Omental fat pad (tissue), 4 donors: ENCODE data around the gene GUK1. TPM values are rescaled to one million over a fixed set of nuclear protein-coding genes. Genes with fewer than 3 reads are reported as not detected.
"Not testable (repeated sequence)": the region's sequence is repeated elsewhere in the genome, so short reads cannot be mapped to it uniquely, and the experiment has no call there.

Experiments used
- ATAC-seq: fragments of 150-250 bp; one replicate; pipeline ENCODE4 v1.9.1; 2016; ENCODE audit warnings: mild to moderate bottlenecking, moderate library complexity; ENCODE audit not compliant: low FRiP score
- DNase-seq: peaks from one replicate; pipeline ENCODE4 v3.0.0-alpha.2; 2019; ENCODE audit warnings: low spot score
- small RNA-seq: library from RNA; depleted of rRNA; stranded (forward); fragments of <200 nt; gene quantifications from one replicate; pipeline ENCODE3, GENCODE V24; 2016
- total RNA-seq, 4 donors: library from RNA; depleted of rRNA; stranded (reverse); fragments of >200 nt; gene quantifications; one replicate each; pipeline ENCODE4 v1.1.0, GENCODE V29; 2016
- TF ChIP-seq, protein P1 (sequence below), 3 donors: fragments of 450-650 bp; IDR thresholded peaks; one replicate each; pipeline ENCODE4 v1.5.1; 2016 to 2017; ENCODE audit warnings: antibody characterized with exemption in 3 of 3, mild to moderate bottlenecking in 3 of 3, moderate library complexity in 2 of 3

The GUK1 gene
- total RNA-seq, 4 donors from 2014 or later = 285 to 404 (median 308) TPM

DNA sequence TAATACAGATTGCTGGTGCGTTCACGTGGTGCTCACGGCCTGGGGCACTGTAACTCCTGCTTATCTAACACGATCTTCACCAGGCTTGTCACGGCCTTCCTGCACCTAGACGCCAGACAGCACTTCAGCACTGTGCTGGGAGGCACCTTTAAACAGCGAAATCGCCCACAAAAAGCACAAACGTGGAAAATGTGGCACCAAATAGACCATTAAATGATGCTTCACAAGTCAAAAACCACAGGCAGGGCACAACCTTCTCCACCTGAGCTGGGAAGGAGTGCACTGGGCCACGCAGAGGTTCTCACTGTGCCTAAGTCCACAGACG, 45.5 kb downstream of the GUK1 start:
- TF ChIP-seq, protein P1, sequence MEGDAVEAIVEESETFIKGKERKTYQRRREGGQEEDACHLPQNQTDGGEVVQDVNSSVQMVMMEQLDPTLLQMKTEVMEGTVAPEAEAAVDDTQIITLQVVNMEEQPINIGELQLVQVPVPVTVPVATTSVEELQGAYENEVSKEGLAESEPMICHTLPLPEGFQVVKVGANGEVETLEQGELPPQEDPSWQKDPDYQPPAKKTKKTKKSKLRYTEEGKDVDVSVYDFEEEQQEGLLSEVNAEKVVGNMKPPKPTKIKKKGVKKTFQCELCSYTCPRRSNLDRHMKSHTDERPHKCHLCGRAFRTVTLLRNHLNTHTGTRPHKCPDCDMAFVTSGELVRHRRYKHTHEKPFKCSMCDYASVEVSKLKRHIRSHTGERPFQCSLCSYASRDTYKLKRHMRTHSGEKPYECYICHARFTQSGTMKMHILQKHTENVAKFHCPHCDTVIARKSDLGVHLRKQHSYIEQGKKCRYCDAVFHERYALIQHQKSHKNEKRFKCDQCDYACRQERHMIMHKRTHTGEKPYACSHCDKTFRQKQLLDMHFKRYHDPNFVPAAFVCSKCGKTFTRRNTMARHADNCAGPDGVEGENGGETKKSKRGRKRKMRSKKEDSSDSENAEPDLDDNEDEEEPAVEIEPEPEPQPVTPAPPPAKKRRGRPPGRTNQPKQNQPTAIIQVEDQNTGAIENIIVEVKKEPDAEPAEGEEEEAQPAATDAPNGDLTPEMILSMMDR (IDR thresholded peaks at IDR 0.05) = no peak
- ATAC-seq (no peak), DNase-seq (no peak)

DNA sequence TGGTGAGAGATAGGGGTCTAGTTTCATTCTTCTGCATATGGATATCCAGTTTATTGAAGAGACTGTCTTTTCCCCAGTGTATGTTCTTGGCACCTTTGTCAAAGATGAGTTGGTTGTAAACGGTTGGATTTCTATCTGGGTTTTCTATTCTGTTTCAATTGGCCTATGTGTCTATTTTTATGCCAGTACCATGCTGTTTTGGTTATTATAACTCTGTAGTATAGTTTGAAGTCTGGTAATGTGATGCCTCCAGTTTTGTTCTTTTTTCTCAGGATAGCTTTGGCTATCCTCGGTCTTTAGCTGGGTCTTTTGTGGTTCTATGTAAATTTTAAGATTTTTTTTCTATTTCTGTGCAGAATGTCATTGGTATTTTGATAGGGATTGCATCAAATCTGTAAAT, 48.2 kb downstream of the GUK1 start:
- ATAC-seq, DNase-seq: not testable (repeated sequence)

DNA sequence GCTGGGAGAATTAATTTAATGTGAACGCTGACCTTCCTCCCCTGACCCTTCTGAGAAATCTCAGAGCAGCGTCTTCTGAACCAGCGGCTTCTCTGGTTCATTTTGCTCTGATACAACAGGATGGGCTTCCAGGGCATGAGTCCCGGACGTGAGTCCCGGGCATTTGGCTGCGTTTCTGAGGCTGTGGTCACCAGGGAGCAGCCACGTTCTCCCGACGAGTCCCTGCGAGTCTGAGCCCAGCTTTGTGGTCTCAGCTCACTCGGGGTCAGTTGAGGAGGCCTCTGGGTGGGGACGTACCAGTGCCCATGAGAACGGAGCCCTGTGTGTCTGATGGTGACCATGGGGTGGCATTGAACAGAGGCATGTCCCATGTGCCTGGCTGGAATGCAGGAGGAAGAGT, 50.1 kb downstream of the GUK1 start:
- DNase-seq (no peak), ATAC-seq (no peak)
- TF ChIP-seq, protein P1 (IDR thresholded peaks at IDR 0.05) = no peak

DNA sequence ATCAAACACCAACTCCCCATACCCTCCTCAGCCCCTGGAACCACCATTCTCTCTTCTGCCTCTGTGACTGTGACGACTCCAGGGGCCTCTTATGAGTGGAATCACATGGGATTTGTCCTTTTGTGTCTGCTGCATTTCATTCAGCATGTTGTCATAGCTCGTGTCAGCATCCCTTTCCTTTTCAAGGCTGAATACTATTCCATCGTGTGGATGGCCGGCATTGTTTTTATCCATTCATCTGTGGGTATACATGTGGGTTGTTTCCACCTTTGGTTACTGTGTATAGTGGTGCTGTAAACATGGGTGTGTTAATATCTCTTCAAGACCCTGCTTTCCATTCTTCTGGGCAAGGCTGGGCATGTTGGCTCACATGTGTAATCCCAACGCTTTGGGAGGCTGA, 50.7 kb downstream of the GUK1 start:
- TF ChIP-seq, protein P1 (IDR thresholded peaks at IDR 0.05) = no peak
- no peak for ATAC-seq
- no peak for DNase-seq

DNA sequence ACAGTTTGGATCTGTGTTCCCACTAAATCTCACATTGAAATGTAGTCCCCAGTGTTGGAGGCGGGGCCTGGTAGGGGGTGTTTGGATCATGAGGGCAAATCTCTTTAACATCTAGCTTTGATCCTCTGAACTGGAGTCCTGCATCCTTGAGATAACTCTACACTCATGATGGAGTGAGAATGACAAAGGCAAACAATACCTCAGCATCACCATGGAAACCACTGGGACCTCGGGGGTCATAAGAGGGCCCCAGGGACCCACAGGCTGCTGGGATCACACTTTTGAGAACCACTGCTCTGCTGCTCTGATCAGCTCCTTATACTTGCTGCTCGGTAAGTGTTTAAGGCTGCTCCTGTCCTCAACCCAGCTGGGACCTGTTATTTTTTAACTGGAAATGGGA, 54.4 kb downstream of the GUK1 start:
- ATAC-seq (no peak), DNase-seq (no peak)
- TF ChIP-seq, protein P1 (IDR thresholded peaks at IDR 0.05) = no peak

DNA sequence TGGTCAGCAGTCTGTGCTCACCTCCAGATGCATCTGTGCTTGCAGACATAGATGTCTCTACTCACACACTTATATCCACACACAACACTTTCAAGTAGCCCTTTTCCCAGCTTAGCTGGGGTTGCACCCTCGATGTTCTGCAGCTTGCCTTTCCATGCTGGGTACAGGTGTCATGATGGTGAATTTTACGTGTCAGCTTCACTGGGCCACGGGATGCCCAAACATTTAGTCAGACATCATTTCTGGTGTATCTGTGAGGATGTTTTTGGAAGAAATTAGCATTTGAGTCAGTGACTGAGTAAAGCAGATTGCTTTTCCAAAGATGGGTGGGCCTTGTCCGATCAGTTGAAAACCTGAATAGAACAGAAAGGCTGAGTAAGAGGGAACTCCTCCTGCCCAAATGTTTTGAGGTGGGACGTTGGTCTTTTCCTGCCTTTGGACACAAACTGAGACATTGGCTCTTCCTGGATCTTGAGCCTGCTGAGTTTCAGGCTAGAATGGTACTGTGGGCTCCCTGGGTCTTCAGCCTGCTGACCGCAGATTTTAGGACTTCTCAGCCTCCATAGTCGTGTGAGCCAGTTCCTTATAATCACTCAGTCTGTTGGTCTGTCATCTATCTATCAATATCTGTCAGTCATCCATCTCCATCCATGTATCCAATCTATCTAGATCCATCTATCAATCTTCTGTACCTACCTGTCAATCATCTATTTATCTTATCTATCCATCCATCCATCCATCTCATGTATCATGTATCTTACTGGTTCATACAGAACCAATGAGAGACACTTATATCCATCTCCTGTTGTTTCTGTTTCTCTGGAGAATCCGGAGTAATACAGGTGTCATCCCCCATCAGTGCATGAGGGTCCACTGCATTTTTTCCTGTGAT, 55.1 kb downstream of the GUK1 start:
- TF ChIP-seq, protein P1 (IDR thresholded peaks at IDR 0.05) = no peak
- DNase-seq (no peak), ATAC-seq (no peak)

DNA sequence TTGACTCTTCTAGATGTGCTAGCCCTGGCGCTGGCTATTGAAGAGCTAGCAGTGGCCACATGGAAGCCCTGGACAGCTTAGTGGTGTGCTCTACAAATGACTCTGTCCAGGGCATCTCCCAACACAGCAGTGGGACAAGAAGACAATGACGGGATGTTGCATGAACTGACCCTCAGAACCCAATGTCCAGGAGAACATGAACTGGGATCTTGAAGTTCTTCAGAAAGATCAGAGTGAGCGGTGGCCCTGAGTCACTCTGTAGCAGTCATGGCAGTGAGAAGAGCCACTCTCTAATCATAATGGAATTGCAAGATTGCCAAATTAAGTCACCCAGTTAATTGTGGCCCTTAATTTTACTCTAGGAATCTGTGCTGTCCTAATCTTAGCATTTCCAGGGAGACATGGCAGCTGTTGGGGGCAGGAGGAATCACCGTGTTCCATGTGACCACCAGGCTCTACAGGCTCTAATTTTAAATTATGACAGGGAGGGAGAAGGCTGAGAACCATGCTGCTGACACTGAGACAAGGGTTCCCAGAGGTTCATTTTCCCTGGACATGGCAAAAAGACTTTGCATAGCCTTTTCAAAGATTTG, 57.6 kb downstream of the GUK1 start:
- DNase-seq (no peak), ATAC-seq (no peak)
- TF ChIP-seq, protein P1 (IDR thresholded peaks at IDR 0.05) = no peak

Small RNA genes lying within 50 kb of the gene (small RNA-seq; reads per million reads assigned to genes)
- not detected for gene AL359510.1

Other genes starting within 250 kb of the GUK1 start
- gene WNT9A, start 192.3 kb upstream of the GUK1 start, total RNA-seq = 10 to 100 TPM in 2 of 4 donors, 1 to 10 TPM in 2; 1.3 to 16.5 (median 5.8) TPM
- gene WNT3A, start 133.3 kb upstream of the GUK1 start, total RNA-seq = not detected
- 100 to 1,000 TPM; 273 to 440 (median 369) TPM for gene ARF1, start 57.6 kb upstream of the GUK1 start, total RNA-seq
- gene C1orf35, start 37.0 kb upstream of the GUK1 start, total RNA-seq = 10 to 100 TPM in 2 of 4 donors, 1 to 10 TPM in 2; 5.1 to 17.2 (median 8.8) TPM
- 10 to 100 TPM; 47.1 to 95.5 (median 71.7) TPM for gene MRPL55, start 31.0 kb upstream of the GUK1 start, total RNA-seq
- gene GJC2, start 9.7 kb downstream of the GUK1 start, total RNA-seq = 1 to 10 TPM; 1.9 to 5.5 (median 2.9) TPM
- gene IBA57, start 25.5 kb downstream of the GUK1 start, total RNA-seq = 1 to 10 TPM; 5.1 to 7.6 (median 6.5) TPM
- 10 to 100 TPM in 2 of 4 donors, 1 to 10 TPM in 2; 5.4 to 26.0 (median 9.7) TPM for gene OBSCN, start 67.8 kb downstream of the GUK1 start, total RNA-seq